ENCODE data around the gene DPM2. TPM values are rescaled to one million over a fixed set of nuclear protein-coding genes. Genes with fewer than 3 reads are reported as not detected.

Gene DPM2
- total RNA-seq, 1 donor from 2014 or later = 17.7 TPM

- peaks cover 49% of the 10 kb centered on the region for H3K4me1 ChIP-seq
These were observed 40.4 kb downstream of the DPM2 start for GRCh38 chr9:127897193-127897692.

GRCh38 chr9:127896395-127897192 lies 41.1 kb downstream of the DPM2 start:
- H3K36me3 ChIP-seq = peaks cover 10 to 42% of the 10 kb centered on the region in 2 donors
- no peaks in the 10 kb centered on the region for H3K27me3 ChIP-seq
- DNase-seq (ENCODE audit: extremely low spot score in 2 of 2) = no peak
- intact Hi-C loops (cut with DNase I) = no loop called here
- no peak for TF ChIP-seq CTCF (IDR thresholded peaks at IDR 0.05)
- no peak for TF ChIP-seq POLR2A (IDR thresholded peaks at IDR 0.05)
- TF ChIP-seq POLR2AphosphoS5 (IDR thresholded peaks at IDR 0.05; ENCODE audit: insufficient read depth in 1 of 2, low read depth in 1 of 2) = no peak
- H3K4me3 ChIP-seq = peak overlapping the region; percentile 94 to 95
- H3K4me1 ChIP-seq = peaks cover 49% of the 10 kb centered on the region
- H3K27ac ChIP-seq = peak overlapping the region; percentile 97
- no peaks in the 10 kb centered on the region for H3K9me3 ChIP-seq

More at GRCh38 chr9:127897193-127897692, 40.4 kb downstream of the DPM2 start:
- Histone ChIP-seq H3K9me3 (no peaks in the 10 kb centered on the region), H3K4me3 (peak overlapping the region; percentile 94 to 95), H3K36me3 (peaks cover 10 to 39% of the 10 kb centered on the region in 2 donors), H3K27ac (peak overlapping the region; percentile 97), H3K27me3 (no peaks in the 10 kb centered on the region)
- intact Hi-C loops (cut with DNase I) = no loop called here
- DNase-seq (ENCODE audit: extremely low spot score in 2 of 2) = no peak
- TF ChIP-seq CTCF (IDR thresholded peaks at IDR 0.05) (no peak), POLR2AphosphoS5 (IDR thresholded peaks at IDR 0.05; ENCODE audit: insufficient read depth in 1 of 2, low read depth in 1 of 2) (peak; percentile 31 to 58)

- Histone ChIP-seq H3K27ac (no peak overlapping the region), H3K4me3 (no peak overlapping the region), H3K27me3 (no peaks in the 10 kb centered on the region), H3K9me3 (no peaks in the 10 kb centered on the region), H3K4me1 (peaks cover 42% of the 10 kb centered on the region), H3K36me3 (peaks cover 10 to 47% of the 10 kb centered on the region in 2 donors)
- DNase-seq (ENCODE audit: extremely low spot score in 2 of 2) = no peak
- intact Hi-C loops (cut with DNase I) = no loop called here
- no peak for TF ChIP-seq CTCF (IDR thresholded peaks at IDR 0.05)
- TF ChIP-seq POLR2A (IDR thresholded peaks at IDR 0.05) = no peak
- no peak for TF ChIP-seq POLR2AphosphoS5 (IDR thresholded peaks at IDR 0.05; ENCODE audit: insufficient read depth in 1 of 2, low read depth in 1 of 2)
These were observed 41.8 kb downstream of the DPM2 start for GRCh38 chr9:127895811-127896210.

GRCh38 chr9:127893392-127893791 lies 44.3 kb downstream of the DPM2 start:
- no peak for TF ChIP-seq POLR2AphosphoS5 (IDR thresholded peaks at IDR 0.05; ENCODE audit: insufficient read depth in 1 of 2, low read depth in 1 of 2)
- TF ChIP-seq CTCF (IDR thresholded peaks at IDR 0.05) = no peak
- TF ChIP-seq POLR2A (IDR thresholded peaks at IDR 0.05) = no peak
- no peaks in the 10 kb centered on the region for H3K9me3 ChIP-seq
- intact Hi-C loops (cut with DNase I) = no loop called here

GRCh38 chr9:127892831-127893230 lies 44.8 kb downstream of the DPM2 start:
- H3K27ac ChIP-seq = no peak overlapping the region
- no peak for DNase-seq (ENCODE audit: extremely low spot score in 2 of 2)
- H3K9me3 ChIP-seq = no peaks in the 10 kb centered on the region
- intact Hi-C loops (cut with DNase I) = no loop called here
- no peaks in the 10 kb centered on the region for H3K27me3 ChIP-seq
- TF ChIP-seq POLR2AphosphoS5 (IDR thresholded peaks at IDR 0.05; ENCODE audit: insufficient read depth in 1 of 2, low read depth in 1 of 2) (no peak), POLR2A (IDR thresholded peaks at IDR 0.05) (no peak), CTCF (IDR thresholded peaks at IDR 0.05) (no peak)
- peaks cover 22% of the 10 kb centered on the region for H3K4me1 ChIP-seq
- no peak overlapping the region for H3K4me3 ChIP-seq
- peaks cover 10 to 74% of the 10 kb centered on the region in 2 donors for H3K36me3 ChIP-seq

More at GRCh38 chr9:127893392-127893791, 44.3 kb downstream of the DPM2 start:
- no peak for DNase-seq (ENCODE audit: extremely low spot score in 2 of 2)
- Histone ChIP-seq H3K27me3 (no peaks in the 10 kb centered on the region), H3K4me3 (no peak overlapping the region), H3K27ac (no peak overlapping the region), H3K36me3 (peaks cover 10 to 68% of the 10 kb centered on the region in 2 donors), H3K4me1 (peaks cover 27% of the 10 kb centered on the region)
